ENCODE results near the gene PRPF8. TPM values are rescaled to one million over a fixed set of nuclear protein-coding genes. Genes with fewer than 3 reads are reported as not detected.

PRPF8 gene
- total and polyA plus RNA-seq, 2 experiments from 2014 or later = 72.2 to 93.8 TPM

DNA sequence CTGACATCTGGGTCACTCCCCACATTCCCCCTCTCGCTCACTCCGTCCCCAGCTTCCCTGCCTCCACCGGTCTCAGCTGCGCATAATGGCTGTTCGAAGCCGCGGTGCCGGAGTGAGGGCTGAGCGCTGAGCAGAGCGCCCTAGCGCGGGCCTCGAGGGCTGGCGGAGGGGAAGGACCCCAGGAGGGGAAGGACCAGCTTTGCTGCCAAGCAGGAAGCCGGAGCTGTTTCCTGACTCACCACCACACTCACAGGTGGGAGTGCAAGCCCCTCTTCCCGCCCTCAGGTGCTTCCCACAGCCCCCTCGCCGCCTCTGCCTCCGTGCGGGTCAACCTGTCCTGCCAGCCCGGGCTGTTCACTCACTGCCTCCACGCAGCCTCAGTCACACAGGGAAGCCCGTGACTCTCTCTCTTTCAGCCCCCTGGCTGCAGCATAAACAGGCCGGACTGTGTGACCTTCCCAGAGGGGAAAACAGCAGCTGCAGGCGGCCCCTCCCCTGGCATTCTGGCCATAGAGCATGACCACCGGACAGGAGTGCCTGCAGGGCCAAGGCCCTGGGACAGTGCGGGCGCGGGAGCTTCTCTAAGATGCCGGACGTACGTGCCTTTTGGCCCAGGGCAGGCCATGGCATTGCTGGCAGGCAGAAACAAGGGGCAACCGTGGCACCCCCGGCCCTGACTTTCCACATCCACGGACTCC, 79.7 kb downstream of the PRPF8 start:
- no peaks in the 10 kb centered on the region for H3K9me3 ChIP-seq (ENCODE audit: low read depth)
- H3K4me1 ChIP-seq (ENCODE audit: insufficient read depth) = peaks cover 5% of the 10 kb centered on the region; the same call in 1 of the 2 replicates
- no peaks in the 10 kb centered on the region for H3F3A ChIP-seq (ENCODE audit: insufficient read depth)
- no peaks in the 10 kb centered on the region for H3K36me3 ChIP-seq (ENCODE audit: low read depth)
- H3K4me2 ChIP-seq (ENCODE audit: unreplicated experiment) = no peak overlapping the region
- in situ Hi-C loops (cut with MboI) = no loop called here
- H3K79me2 ChIP-seq (ENCODE audit: insufficient read depth) = no peaks in the 10 kb centered on the region
- TF ChIP-seq EZH2 (IDR thresholded peaks at IDR 0.05; ENCODE audit: insufficient read depth, poor library complexity, severe bottlenecking) (no peak), EZH2phosphoT487 (IDR thresholded peaks at IDR 0.05; ENCODE audit: insufficient read depth, low read depth) (no peak)
- no peaks in the 10 kb centered on the region for H3K9me2 ChIP-seq (ENCODE audit: insufficient read depth)
- H3K4me3 ChIP-seq = no peak overlapping the region
- DNase-seq = no peak
- H2AFZ ChIP-seq = no peak overlapping the region
- 79 to 84% methylated on average over 35 of the region's 35 CpGs for whole genome bisulfite sequencing, 2 experiments (ENCODE audit: low coverage in 1 of 2, low lambda C conversion rate in 2 of 2, missing lambda C conversion rate in 2 of 2)
- H3K27me3 ChIP-seq (replicated peaks; ENCODE audit: insufficient read depth) = no peaks in the 10 kb centered on the region
- no peak overlapping the region for H3K27ac ChIP-seq
- no peaks in the 10 kb centered on the region for H4K20me1 ChIP-seq (ENCODE audit: insufficient read depth)
- H3K9ac ChIP-seq = no peak overlapping the region

DNA sequence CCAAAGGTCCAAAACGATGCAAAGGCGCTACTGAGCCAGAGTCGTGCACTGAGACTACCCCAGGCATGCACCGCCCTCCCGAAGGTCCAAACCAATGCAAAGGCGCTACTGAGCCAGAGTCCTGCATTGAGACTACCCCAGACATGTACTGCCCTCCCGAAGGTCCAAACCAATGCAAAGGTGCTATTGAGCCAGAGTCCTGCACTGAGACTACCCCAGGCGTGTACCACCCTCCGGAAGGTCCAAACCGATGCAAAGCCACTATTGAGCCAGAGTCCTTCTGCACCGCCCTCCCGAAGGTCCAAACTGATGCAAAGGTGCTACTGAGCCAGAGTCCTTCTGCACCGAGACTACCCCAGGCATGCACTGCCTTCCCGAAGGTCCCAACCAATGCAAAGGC, 83.1 kb downstream of the PRPF8 start:
- 96 to 98% methylated on average over 14 of the region's 14 CpGs for WGBS, 2 experiments (ENCODE audit: low coverage in 1 of 2, low lambda C conversion rate in 2 of 2, missing lambda C conversion rate in 2 of 2)
- Histone ChIP-seq H3K79me2 (ENCODE audit: insufficient read depth) (no peaks in the 10 kb centered on the region), H3K9me2 (ENCODE audit: insufficient read depth) (no peaks in the 10 kb centered on the region), H4K20me1 (ENCODE audit: insufficient read depth) (no peaks in the 10 kb centered on the region), H3K4me1 (ENCODE audit: insufficient read depth) (no peaks in the 10 kb centered on the region), H3K4me2 (ENCODE audit: unreplicated experiment) (no peak overlapping the region), H3K27ac (no peak overlapping the region), H3K36me3 (ENCODE audit: low read depth) (no peaks in the 10 kb centered on the region), H3K4me3 (no peak overlapping the region), H3K9me3 (ENCODE audit: low read depth) (no peaks in the 10 kb centered on the region), H3K27me3 (replicated peaks; ENCODE audit: insufficient read depth) (no peaks in the 10 kb centered on the region), H3K9ac (no peak overlapping the region), H2AFZ (no peak overlapping the region), H3F3A (ENCODE audit: insufficient read depth) (no peaks in the 10 kb centered on the region)
- no peak for TF ChIP-seq EZH2phosphoT487 (IDR thresholded peaks at IDR 0.05; ENCODE audit: insufficient read depth, low read depth)
- TF ChIP-seq EZH2 (IDR thresholded peaks at IDR 0.05; ENCODE audit: insufficient read depth, poor library complexity, severe bottlenecking) = no peak
- DNase-seq = no peak
- in situ Hi-C loops (cut with MboI) = no loop called here

MicroRNAs encoded within 50 kb of the gene (microRNA counts, 767-probe panel; counts per million panel counts)
- microRNA hsa-miR-22-3p = 8,326 counts per million, percentile 98 among the panel's probes with 10 or more counts

Small RNAs within 50 kb of the gene (small RNA-seq; reads per million reads assigned to genes)
- gene RN7SL105P (ENCODE audit: low read depth, low replicate concordance) = not detected

Other genes with a start within 250 kb of the PRPF8 start
- gene CRK, start 228.6 kb downstream of the PRPF8 start, total RNA-seq (2014; rRNA removed; shearing (Covaris generic)) = 113 and 117 TPM in 2 replicates
- gene CRK, start 228.6 kb downstream of the PRPF8 start, polyA plus RNA-seq (2016; fragmentation: Nextera tagmentation; extraction: Ambion mirVana) = 86.0 and 93.6 TPM in 2 replicates
- 206 and 218 TPM in 2 replicates for gene MYO1C, start 192.2 kb downstream of the PRPF8 start, total RNA-seq (2014; rRNA removed; shearing (Covaris generic))
- 196 and 197 TPM in 2 replicates for gene MYO1C, start 192.2 kb downstream of the PRPF8 start, polyA plus RNA-seq (2016; fragmentation: Nextera tagmentation; extraction: Ambion mirVana)
- 42.3 and 57.8 TPM in 2 replicates for gene INPP5K, start 168.3 kb downstream of the PRPF8 start, total RNA-seq (2014; rRNA removed; shearing (Covaris generic))
- 36.1 and 37.5 TPM in 2 replicates for gene INPP5K, start 168.3 kb downstream of the PRPF8 start, polyA plus RNA-seq (2016; fragmentation: Nextera tagmentation; extraction: Ambion mirVana)
- gene PITPNA, start 122.1 kb downstream of the PRPF8 start, total RNA-seq (2014; rRNA removed; shearing (Covaris generic)) = 19.1 and 34.3 TPM in 2 replicates
- gene PITPNA, start 122.1 kb downstream of the PRPF8 start, polyA plus RNA-seq (2016; fragmentation: Nextera tagmentation; extraction: Ambion mirVana) = 31.6 and 34.6 TPM in 2 replicates
- 8.6 and 9.1 TPM in 2 replicates for gene SLC43A2, start 56.0 kb downstream of the PRPF8 start, total RNA-seq (2014; rRNA removed; shearing (Covaris generic))
- gene SLC43A2, start 56.0 kb downstream of the PRPF8 start, polyA plus RNA-seq (2016; fragmentation: Nextera tagmentation; extraction: Ambion mirVana) = 6.0 and 6.6 TPM in 2 replicates
- 0.25 TPM in 1 of 2 replicates, not detected in the other for gene SCARF1, start 39.1 kb downstream of the PRPF8 start, total RNA-seq (2014; rRNA removed; shearing (Covaris generic))
- gene SCARF1, start 39.1 kb downstream of the PRPF8 start, polyA plus RNA-seq (2016; fragmentation: Nextera tagmentation; extraction: Ambion mirVana) = 0.14 TPM in 1 of 2 replicates, not detected in the other
- gene RILP, start 35.0 kb downstream of the PRPF8 start, total RNA-seq (2014; rRNA removed; shearing (Covaris generic)) = 6.4 and 27.6 TPM in 2 replicates
- 4.4 and 6.5 TPM in 2 replicates for gene RILP, start 35.0 kb downstream of the PRPF8 start, polyA plus RNA-seq (2016; fragmentation: Nextera tagmentation; extraction: Ambion mirVana)
- gene TLCD2, start 25.5 kb upstream of the PRPF8 start, total RNA-seq (2014; rRNA removed; shearing (Covaris generic)) = 2.2 and 2.8 TPM in 2 replicates
- gene TLCD2, start 25.5 kb upstream of the PRPF8 start, polyA plus RNA-seq (2016; fragmentation: Nextera tagmentation; extraction: Ambion mirVana) = 2.2 and 2.4 TPM in 2 replicates
- gene WDR81, start 39.8 kb upstream of the PRPF8 start, total RNA-seq (2014; rRNA removed; shearing (Covaris generic)) = 23.0 and 23.9 TPM in 2 replicates
- 4.4 and 5.8 TPM in 2 replicates for gene WDR81, start 39.8 kb upstream of the PRPF8 start, polyA plus RNA-seq (2016; fragmentation: Nextera tagmentation; extraction: Ambion mirVana)
- not detected in 2 replicates for gene SERPINF2, start 58.0 kb upstream of the PRPF8 start, total RNA-seq (2014; rRNA removed; shearing (Covaris generic))
- 0.08 TPM in 1 of 2 replicates, not detected in the other for gene SERPINF2, start 58.0 kb upstream of the PRPF8 start, polyA plus RNA-seq (2016; fragmentation: Nextera tagmentation; extraction: Ambion mirVana)
- gene SERPINF1, start 77.2 kb upstream of the PRPF8 start, total RNA-seq (2014; rRNA removed; shearing (Covaris generic)) = 60.3 and 91.4 TPM in 2 replicates
- gene SERPINF1, start 77.2 kb upstream of the PRPF8 start, polyA plus RNA-seq (2016; fragmentation: Nextera tagmentation; extraction: Ambion mirVana) = 28.3 and 29.0 TPM in 2 replicates
- gene SMYD4, start 145.0 kb upstream of the PRPF8 start, total RNA-seq (2014; rRNA removed; shearing (Covaris generic)) = 3.6 and 14.5 TPM in 2 replicates
- 5.3 and 7.5 TPM in 2 replicates for gene SMYD4, start 145.0 kb upstream of the PRPF8 start, polyA plus RNA-seq (2016; fragmentation: Nextera tagmentation; extraction: Ambion mirVana)
- 16.4 and 17.3 TPM in 2 replicates for gene RPA1, start 145.1 kb upstream of the PRPF8 start, total RNA-seq (2014; rRNA removed; shearing (Covaris generic))
- 37.1 and 45.9 TPM in 2 replicates for gene RPA1, start 145.1 kb upstream of the PRPF8 start, polyA plus RNA-seq (2016; fragmentation: Nextera tagmentation; extraction: Ambion mirVana)

All from GM23248 (cell line).